HepG2 (cell line): ENCODE data around the gene ATP11C. TPM values are rescaled to one million over a fixed set of nuclear protein-coding genes. Genes with fewer than 3 reads are reported as not detected.

Source experiments
- ATAC-seq: fragments of 200-7000 bp; cut with Tn5 transposase; 3 replicates; pipeline ENCODE4 v1.9.1; 2020; ENCODE audit warnings: mild to moderate bottlenecking, moderate library complexity
- BruUV-seq: library from RNA; stranded (reverse); fragments of 400-500 nt; replicated peaks from 2 replicates; lab custom pipeline; 2021; lab: Mats Ljungman, UMichigan
- CTCF ChIA-PET: fragments of 300-600 bp; formaldehyde crosslinking; extraction: SDS; loops from one replicate; lab custom pipeline; 2021; ENCODE audit warnings: low total read pairs, inconsistent platforms, low intra/inter-chr PET ratio; lab: Yijun Ruan, JAX
- POLR2A ChIA-PET: fragments of 350-600 bp; sonication (Branson Sonifier 250); formaldehyde crosslinking; loops from one replicate; lab custom pipeline; 2020; ENCODE audit warnings: antibody characterized with exemption, inconsistent platforms; lab: Yijun Ruan, JAX
- DNase-seq: peaks from one replicate; pipeline ENCODE4 v3.0.0-alpha.2; 2015; ENCODE audit warnings: low spot score
- FAIRE-seq: peaks from 3 replicates; lab custom pipeline; 2011; peaks lifted over from hg19 to GRCh38; lab: Jason Lieb, UNC
- H2AFZ ChIP-seq: one replicate; pipeline ENCODE4 v1.6.1; 2011; ENCODE audit warnings: low read length, inconsistent platforms
- H3K27ac ChIP-seq: fragments of 300-600 bp; 3 replicates; pipeline ENCODE4 v1.8.0; 2011; ENCODE audit warnings: mixed run types, mild to moderate bottlenecking, mixed read lengths, low read length, inconsistent platforms; ENCODE audit not compliant: insufficient read depth; ENCODE audit errors: extremely low read length
- H3K27me3 ChIP-seq, 2 experiments: fragments of 200-600 bp in 1 of 2; 2 replicates in 1 of 2; 3 replicates in 1 of 2; pipeline versions ENCODE4 v1.6.0 to v1.8.0; 2011; ENCODE audit warnings: low read length in 2 of 2, mild to moderate bottlenecking in 2 of 2, moderate library complexity in 2 of 2, inconsistent platforms in 1 of 2; ENCODE audit not compliant: insufficient read depth in 2 of 2, control insufficient read depth in 1 of 2
- H3K36me3 ChIP-seq, 2 experiments: fragments of 200-600 bp in 1 of 2; replicated peaks in 1 of 2; 2 replicates in 1 of 2; 3 replicates in 1 of 2; pipeline versions ENCODE4 v1.5.1 to v1.8.0; 2011; ENCODE audit warnings: low read length in 2 of 2, inconsistent platforms in 1 of 2; ENCODE audit not compliant: insufficient read depth in 2 of 2, control insufficient read depth in 1 of 2
- H3K4me1 ChIP-seq: 2 replicates; pipeline ENCODE4 v1.5.1; 2012; ENCODE audit warnings: low read length, inconsistent platforms; ENCODE audit not compliant: insufficient read depth
- H3K4me2 ChIP-seq: 2 replicates; pipeline ENCODE4 v1.6.0; 2011; ENCODE audit warnings: low read depth, low read length, inconsistent platforms
- H3K4me3 ChIP-seq, 3 experiments: fragments of 200-600 bp in 1 of 3; sonication (generic), shearing (Covaris generic) in 1 of 3; replicated peaks in 1 of 3; 2 replicates each; pipeline ENCODE4 v1.5.1; 2011 to 2016; ENCODE audit warnings: low read length in 3 of 3, inconsistent platforms in 2 of 3, low read depth in 2 of 3, mild to moderate bottlenecking in 2 of 3, control low read depth in 1 of 3, mixed read lengths in 1 of 3; ENCODE audit not compliant: insufficient read depth in 1 of 3
- H3K79me2 ChIP-seq: one replicate; pipeline ENCODE4 v1.6.1; 2011; ENCODE audit warnings: low read length, inconsistent platforms; ENCODE audit not compliant: insufficient read depth
- H3K9ac ChIP-seq: 2 replicates; pipeline ENCODE4 v1.6.0; 2011; ENCODE audit warnings: mild to moderate bottlenecking, low read depth, low read length, inconsistent platforms; ENCODE audit not compliant: insufficient read depth
- H3K9me3 ChIP-seq: 2 replicates; pipeline ENCODE4 v1.5.1; 2012; ENCODE audit warnings: mild to moderate bottlenecking, low read length
- H4K20me1 ChIP-seq: 2 replicates; pipeline ENCODE4 v1.6.0; 2011; ENCODE audit warnings: inconsistent platforms, mild to moderate bottlenecking, low read length, moderate library complexity; ENCODE audit not compliant: insufficient read depth
- MAFK ChIP-seq, 2 experiments: IDR thresholded peaks in 1 of 2; conservative IDR thresholded peaks in 1 of 2; 2 replicates each; pipeline ENCODE4 v1.6.1; 2011; ENCODE audit warnings: improper control_type of control experiment in 2 of 2, low read length in 2 of 2
- ZBTB10 ChIP-seq: sonication (generic); formaldehyde crosslinking; IDR thresholded peaks from 2 replicates; pipeline ENCODE4 v1.4.0; 2020; ENCODE audit warnings: missing genetic modification reagents, borderline replicate concordance
- ZNF496 ChIP-seq: sonication (generic); formaldehyde crosslinking; IDR thresholded peaks from 2 replicates; pipeline ENCODE4 v1.8.1; 2023; ENCODE audit warnings: mild to moderate bottlenecking, moderate library complexity, missing genetic modification reagents; ENCODE audit not compliant: insufficient replicate concordance
- WGBS: methylation state at CpG from one replicate; pipeline ENCODE4 v1.1.6; 2017; ENCODE audit warnings: low lambda C conversion rate; 5-methylcytosine and 5-hydroxymethylcytosine counted together
- in situ Hi-C: cut with HindIII; loops from 2 replicates; pipeline ENCODE4 v1.10.0; 2017; ENCODE audit warnings: low pct_unique_long_range_greater_than_20kb; ENCODE audit not compliant: extremely low pct_ligation_motif_present
- intact Hi-C: fragments of 100-400 bp; cut with micrococcal nuclease; formaldehyde crosslinking; loops from one replicate; pipeline ENCODE4 v1.10.0; 2022; ENCODE audit not compliant: unreplicated experiment
- polyA plus RNA-seq, 8 experiments: library from polyadenylated mRNA; depleted of rRNA in 3 of 8; stranded (reverse) in 7 of 8; unstranded in 1 of 8; fragments of >200 nt; fragmentation: Illumina TruSeq in 4 of 8; extraction: Trizol in 4 of 8; gene quantifications; 2 replicates each; pipeline versions ENCODE4 v1.2.1 to v1.2.3, GENCODE V29; 2011 to 2016; ENCODE audit warnings: low read depth in 4 of 8, missing spikeins in 1 of 8, mixed read lengths in 1 of 8; ENCODE audit not compliant: insufficient read depth in 1 of 8
- total RNA-seq, 5 experiments: library from RNA; depleted of rRNA; stranded (reverse); fragments of >200 nt; fragmentation: Illumina TruSeq; extraction: Trizol; gene quantifications; 2 replicates each; pipeline ENCODE4 v1.2.3, GENCODE V29; 2016; ENCODE audit warnings: low read depth in 1 of 5

The ATP11C gene
- total and polyA plus RNA-seq, 2 of the 13 experiments (the other 11 are each of a cell fraction or from before 2014, with no cell fraction given): 8.5 to 16.9 TPM

DNA sequence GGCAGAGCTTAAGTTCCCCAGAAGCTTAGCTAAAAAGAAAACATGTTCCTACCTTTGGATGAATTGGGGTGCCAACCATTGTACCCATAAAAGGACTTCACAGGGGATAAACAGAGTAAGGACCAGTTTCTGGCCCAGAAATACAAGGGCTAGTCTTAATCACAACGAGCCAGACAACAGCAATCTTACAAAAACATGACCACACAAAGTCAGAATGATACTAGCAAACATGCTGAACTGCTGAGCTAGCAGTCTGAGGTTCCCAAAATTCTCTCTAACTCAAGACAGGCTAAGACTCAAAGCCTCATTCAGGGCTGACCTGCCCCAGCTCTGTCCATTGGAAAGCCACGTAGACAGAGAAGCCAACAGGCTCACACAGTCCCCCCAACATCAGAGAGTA lies 40.3 kb downstream of the ATP11C start:
- POLR2A ChIA-PET: interaction anchor here (0.5 kb wide), 1 partner anchor 41 kb away, joined by 4 read pairs; the partner anchor contains the start of gene ATP11C
- no peak for FAIRE-seq
- CTCF ChIA-PET: no interaction called here

More for the DNA sequence above, 40.3 kb downstream of the ATP11C start:
- H3K9me3 ChIP-seq: no peaks in the 10 kb centered on the region
- H3K27ac ChIP-seq: no peak overlapping the region
- H3K4me1 ChIP-seq: no peaks in the 10 kb centered on the region
- WGBS: 100% methylated on average over 1 of the region's 2 CpGs
- intact Hi-C loops: no loop called here
- H2AFZ ChIP-seq: no peak overlapping the region
- BruUV-seq: no TSS peak
- no peaks in the 10 kb centered on the region for H4K20me1 ChIP-seq
- H3K79me2 ChIP-seq: no peaks in the 10 kb centered on the region
- H3K9ac ChIP-seq: no peak overlapping the region
- no peaks in the 10 kb centered on the region for H3K36me3 ChIP-seq
- DNase-seq: no peak
- no peaks in the 10 kb centered on the region for H3K27me3 ChIP-seq
- no peak for ATAC-seq
- TF ChIP-seq ZBTB10 (CRISPR knock-in tag) (no peak), MAFK (conservative IDR thresholded peaks at IDR 0.05 in 1 of 2, IDR thresholded peaks at IDR 0.05 in 1 of 2; ENCODE audit: low read length in 2 of 2) (peak in 1 of 2 experiments; percentile 7; a peak in 1 of 4 replicates), ZNF496 (CRISPR knock-in tag) (no peak)
- in situ Hi-C loops: no loop called here
- H3K4me3 ChIP-seq: no peak overlapping the region
- H3K4me2 ChIP-seq: no peak overlapping the region
